ENCODE data around the gene P2RY2.

The P2RY2 gene

DNA sequence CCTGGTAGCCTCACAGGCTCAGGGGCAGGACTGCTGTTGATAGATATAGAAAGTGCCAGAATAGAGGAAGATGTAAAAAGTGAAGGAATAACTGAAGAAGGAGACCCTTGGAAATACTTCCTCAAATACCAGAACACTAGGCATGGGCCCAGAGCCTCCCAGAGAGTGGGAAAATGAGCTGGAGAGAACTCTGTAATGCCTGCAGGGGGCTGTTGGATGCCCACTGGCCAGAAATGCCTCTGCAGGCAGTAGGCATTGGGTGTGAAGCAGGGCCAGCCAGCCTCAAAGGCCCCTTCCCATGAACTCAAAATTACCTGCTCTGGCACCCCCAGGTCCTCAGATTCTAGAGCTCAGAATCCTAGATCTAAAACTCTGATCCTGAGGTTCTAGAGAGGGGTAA, 15.1 kb downstream of the P2RY2 start:
- H3K4me3 Mint-ChIP-seq, result no peak overlapping the region
- CTCF ChIA-PET, result interaction anchor here (0.7 to 1.7 kb wide), 4 partner anchors 9 to 405 kb away, joined by 3 to 5 read pairs (median 4); no protein-coding TSS in a partner anchor
- no peaks in the 10 kb centered on the region for H3K4me1 Mint-ChIP-seq
- H3K27ac Mint-ChIP-seq, result no peak overlapping the region
- peaks cover 4% of the 10 kb centered on the region for H3K27me3 Mint-ChIP-seq
- peak; percentile 1 for DNase-seq
- H3K36me3 Mint-ChIP-seq, result no peaks in the 10 kb centered on the region
- no peaks in the 10 kb centered on the region for H3K9me3 Mint-ChIP-seq

DNA sequence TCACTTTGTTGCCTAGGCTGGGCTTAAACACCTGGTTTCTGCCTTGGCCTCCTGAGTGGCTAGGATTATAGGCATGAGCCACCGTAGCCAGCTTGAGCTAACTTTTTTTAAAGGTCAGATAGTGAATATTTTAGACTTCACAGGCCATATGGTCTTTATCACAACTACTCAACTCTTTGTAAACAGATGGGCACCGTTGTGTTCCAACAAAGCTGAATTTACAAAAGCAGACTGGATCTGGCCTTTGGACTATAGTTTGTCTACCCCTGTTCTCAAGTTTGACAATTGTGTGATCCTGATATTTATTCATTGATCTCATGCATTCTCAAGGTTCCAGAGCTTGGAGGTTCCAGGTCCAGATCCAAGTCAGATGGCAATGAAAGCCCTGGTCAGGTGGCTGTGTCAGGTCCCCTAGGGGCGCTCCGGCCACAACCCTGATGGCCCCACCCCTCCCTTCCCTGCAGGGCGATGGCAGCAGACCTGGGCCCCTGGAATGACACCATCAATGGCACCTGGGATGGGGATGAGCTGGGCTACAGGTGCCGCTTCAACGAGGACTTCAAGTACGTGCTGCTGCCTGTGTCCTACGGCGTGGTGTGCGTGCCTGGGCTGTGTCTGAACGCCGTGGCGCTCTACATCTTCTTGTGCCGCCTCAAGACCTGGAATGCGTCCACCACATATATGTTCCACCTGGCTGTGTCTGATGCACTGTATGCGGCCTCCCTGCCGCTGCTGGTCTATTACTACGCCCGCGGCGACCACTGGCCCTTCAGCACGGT, 15.8 kb downstream of the P2RY2 start:
- Mint-ChIP-seq H3K4me3 (no peak overlapping the region), H3K9me3 (no peaks in the 10 kb centered on the region), H3K36me3 (no peaks in the 10 kb centered on the region), H3K27ac (no peak overlapping the region), H3K4me1 (no peaks in the 10 kb centered on the region), H3K27me3 (no peaks in the 10 kb centered on the region)
- DNase-seq, result no peak
- CTCF ChIA-PET, result interaction anchor here (0.7 to 3.7 kb wide), 5 partner anchors 9 to 406 kb away, joined by 3 to 19 read pairs (median 5); no protein-coding TSS in a partner anchor

DNA sequence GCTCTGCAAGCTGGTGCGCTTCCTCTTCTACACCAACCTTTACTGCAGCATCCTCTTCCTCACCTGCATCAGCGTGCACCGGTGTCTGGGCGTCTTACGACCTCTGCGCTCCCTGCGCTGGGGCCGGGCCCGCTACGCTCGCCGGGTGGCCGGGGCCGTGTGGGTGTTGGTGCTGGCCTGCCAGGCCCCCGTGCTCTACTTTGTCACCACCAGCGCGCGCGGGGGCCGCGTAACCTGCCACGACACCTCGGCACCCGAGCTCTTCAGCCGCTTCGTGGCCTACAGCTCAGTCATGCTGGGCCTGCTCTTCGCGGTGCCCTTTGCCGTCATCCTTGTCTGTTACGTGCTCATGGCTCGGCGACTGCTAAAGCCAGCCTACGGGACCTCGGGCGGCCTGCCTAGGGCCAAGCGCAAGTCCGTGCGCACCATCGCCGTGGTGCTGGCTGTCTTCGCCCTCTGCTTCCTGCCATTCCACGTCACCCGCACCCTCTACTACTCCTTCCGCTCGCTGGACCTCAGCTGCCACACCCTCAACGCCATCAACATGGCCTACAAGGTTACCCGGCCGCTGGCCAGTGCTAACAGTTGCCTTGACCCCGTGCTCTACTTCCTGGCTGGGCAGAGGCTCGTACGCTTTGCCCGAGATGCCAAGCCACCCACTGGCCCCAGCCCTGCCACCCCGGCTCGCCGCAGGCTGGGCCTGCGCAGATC, 16.5 kb downstream of the P2RY2 start:
- H3K4me1 Mint-ChIP-seq, result no peaks in the 10 kb centered on the region
- H3K27me3 Mint-ChIP-seq, result peaks cover 3% of the 10 kb centered on the region

DNA sequence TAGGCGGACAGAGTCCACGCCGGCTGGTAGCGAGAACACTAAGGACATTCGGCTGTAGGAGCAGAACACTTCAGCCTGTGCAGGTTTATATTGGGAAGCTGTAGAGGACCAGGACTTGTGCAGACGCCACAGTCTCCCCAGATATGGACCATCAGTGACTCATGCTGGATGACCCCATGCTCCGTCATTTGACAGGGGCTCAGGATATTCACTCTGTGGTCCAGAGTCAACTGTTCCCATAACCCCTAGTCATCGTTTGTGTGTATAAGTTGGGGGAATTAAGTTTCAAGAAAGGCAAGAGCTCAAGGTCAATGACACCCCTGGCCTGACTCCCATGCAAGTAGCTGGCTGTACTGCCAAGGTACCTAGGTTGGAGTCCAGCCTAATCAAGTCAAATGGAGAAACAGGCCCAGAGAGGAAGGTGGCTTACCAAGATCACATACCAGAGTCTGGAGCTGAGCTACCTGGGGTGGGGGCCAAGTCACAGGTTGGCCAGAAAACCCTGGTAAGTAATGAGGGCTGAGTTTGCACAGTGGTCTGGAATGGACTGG, 17.2 kb downstream of the P2RY2 start:
- Mint-ChIP-seq H3K36me3 (no peaks in the 10 kb centered on the region), H3K9me3 (no peaks in the 10 kb centered on the region), H3K27me3 (peaks cover 10% of the 10 kb centered on the region), H3K4me1 (no peaks in the 10 kb centered on the region), H3K4me3 (no peak overlapping the region), H3K27ac (no peak overlapping the region)
- CTCF ChIA-PET, result interaction anchor here (0.8 to 3.7 kb wide), 11 partner anchors 8 to 510 kb away, joined by 3 to 19 read pairs (median 4); no protein-coding TSS in a partner anchor
- no peak for DNase-seq

More for the DNA sequence above, 16.5 kb downstream of the P2RY2 start:
- CTCF ChIA-PET, result interaction anchor here (1.3 to 3.7 kb wide), 7 partner anchors 10 to 57 kb away, joined by 3 to 19 read pairs (median 5); no protein-coding TSS in a partner anchor
- no peak overlapping the region for H3K4me3 Mint-ChIP-seq
- H3K36me3 Mint-ChIP-seq, result no peaks in the 10 kb centered on the region
- no peak overlapping the region for H3K27ac Mint-ChIP-seq
- DNase-seq, result no peak
- H3K9me3 Mint-ChIP-seq, result no peaks in the 10 kb centered on the region

DNA sequence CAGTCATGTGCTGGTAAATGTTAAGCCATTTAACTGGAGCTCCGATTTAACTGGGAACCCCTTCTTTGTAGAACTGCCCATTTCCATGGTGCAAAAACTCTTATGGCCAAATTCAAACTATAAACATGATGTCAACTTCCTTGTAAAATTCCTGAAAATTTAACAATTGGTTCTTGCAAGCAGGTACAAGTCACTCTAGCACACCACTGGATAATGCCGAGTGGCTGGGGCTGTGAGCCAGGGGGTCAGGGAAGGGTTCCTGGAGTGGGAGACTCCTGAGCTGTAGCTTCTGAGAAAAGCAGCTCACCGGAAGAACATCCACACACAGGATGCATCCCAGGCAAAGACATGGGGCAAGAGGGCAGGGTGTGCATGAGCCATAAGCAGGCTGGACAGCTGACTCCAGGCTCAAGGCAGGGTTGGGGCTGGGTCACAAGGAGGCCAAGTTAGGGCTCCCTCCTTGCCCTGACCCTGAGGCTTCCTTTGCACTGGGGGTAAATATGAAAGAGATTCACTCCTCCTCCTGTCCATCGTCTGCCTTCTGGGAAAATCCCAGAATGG, 18.2 kb downstream of the P2RY2 start:
- Mint-ChIP-seq H3K4me3 (no peak overlapping the region), H3K4me1 (no peaks in the 10 kb centered on the region), H3K36me3 (no peaks in the 10 kb centered on the region), H3K27me3 (peaks cover 20% of the 10 kb centered on the region), H3K9me3 (no peaks in the 10 kb centered on the region), H3K27ac (no peak overlapping the region)
- DNase-seq, result no peak
- CTCF ChIA-PET, result interaction anchor here (0.6 to 3.7 kb wide), 17 partner anchors 8 to 628 kb away, joined by 3 to 19 read pairs (median 4); no protein-coding TSS in a partner anchor

DNA sequence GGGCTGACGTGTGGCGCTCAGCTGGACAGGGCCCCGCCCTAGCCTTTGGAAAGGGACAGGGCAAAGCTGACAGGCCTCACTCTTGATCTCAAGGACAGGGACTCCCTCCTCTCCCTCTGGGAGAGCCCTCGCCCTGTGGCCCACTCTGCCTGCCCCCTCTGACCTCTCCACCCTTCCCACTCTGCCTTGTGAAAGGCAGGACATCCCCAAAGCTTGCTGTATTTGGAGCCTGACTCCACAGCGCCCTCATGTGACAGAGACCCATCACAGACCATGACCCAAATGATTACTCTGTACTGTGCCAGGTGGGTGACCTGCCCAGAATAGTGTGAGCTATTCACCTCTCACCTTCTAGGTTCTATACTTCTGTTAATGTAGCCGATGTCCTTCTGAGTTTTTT, 18.8 kb downstream of the P2RY2 start:
- DNase-seq, result peak; percentile 55
- CTCF ChIA-PET, result interaction anchor here (0.6 to 3.7 kb wide), 15 partner anchors 8 to 628 kb away, joined by 3 to 19 read pairs (median 4); no protein-coding TSS in a partner anchor
- H3K27ac Mint-ChIP-seq, result no peak overlapping the region

DNA sequence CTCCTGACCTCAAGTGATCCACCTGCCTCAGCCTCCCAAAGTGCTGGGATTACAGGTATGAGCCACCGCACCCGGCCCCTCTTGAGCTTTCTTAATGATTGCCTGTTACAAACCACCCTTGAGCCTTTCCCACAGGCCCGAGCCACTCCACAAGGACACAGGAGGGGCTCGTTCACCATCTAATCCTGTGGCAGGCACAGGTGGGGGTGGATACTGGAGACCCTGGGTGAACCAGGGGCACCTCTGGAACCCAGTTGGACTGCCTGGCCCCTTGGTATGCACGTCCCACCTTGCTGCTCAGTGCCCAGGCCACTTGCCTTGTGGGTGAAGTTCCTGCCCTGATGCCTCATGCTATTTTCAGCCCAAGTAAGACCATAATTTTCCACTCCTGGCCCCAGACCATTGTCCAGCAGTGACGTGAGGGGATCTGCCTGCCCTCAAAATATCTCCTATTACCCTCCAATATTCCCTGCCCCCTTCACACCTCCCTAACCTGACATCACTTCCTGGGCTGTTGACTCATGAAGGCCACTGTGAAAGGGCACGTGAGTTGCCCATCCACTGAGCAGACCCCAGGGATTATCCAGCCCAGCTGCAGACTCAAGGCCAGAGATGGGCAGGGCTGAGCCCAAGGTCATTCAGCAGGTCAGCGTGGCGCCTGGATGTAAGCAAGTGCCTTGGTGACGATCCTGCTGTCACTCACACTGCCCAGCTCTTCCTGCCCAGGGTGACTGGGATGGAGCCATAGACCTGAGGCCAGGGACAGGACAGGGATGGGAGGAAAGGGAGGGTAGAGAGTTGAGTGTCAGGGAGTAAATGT, 19.6 kb downstream of the P2RY2 start:
- Mint-ChIP-seq H3K27me3 (peaks cover 30% of the 10 kb centered on the region), H3K9me3 (no peaks in the 10 kb centered on the region), H3K36me3 (no peaks in the 10 kb centered on the region), H3K4me3 (no peak overlapping the region), H3K27ac (no peak overlapping the region), H3K4me1 (no peaks in the 10 kb centered on the region)
- DNase-seq, result no peak
- CTCF ChIA-PET, result interaction anchor here (0.7 to 3.7 kb wide), 7 partner anchors 7 to 56 kb away, joined by 3 to 19 read pairs (median 6); no protein-coding TSS in a partner anchor

More for the DNA sequence above, 18.8 kb downstream of the P2RY2 start:
- no peaks in the 10 kb centered on the region for H3K9me3 Mint-ChIP-seq
- H3K4me1 Mint-ChIP-seq, result no peaks in the 10 kb centered on the region
- H3K4me3 Mint-ChIP-seq, result no peak overlapping the region
- peaks cover 25% of the 10 kb centered on the region for H3K27me3 Mint-ChIP-seq
- H3K36me3 Mint-ChIP-seq, result no peaks in the 10 kb centered on the region

DNA sequence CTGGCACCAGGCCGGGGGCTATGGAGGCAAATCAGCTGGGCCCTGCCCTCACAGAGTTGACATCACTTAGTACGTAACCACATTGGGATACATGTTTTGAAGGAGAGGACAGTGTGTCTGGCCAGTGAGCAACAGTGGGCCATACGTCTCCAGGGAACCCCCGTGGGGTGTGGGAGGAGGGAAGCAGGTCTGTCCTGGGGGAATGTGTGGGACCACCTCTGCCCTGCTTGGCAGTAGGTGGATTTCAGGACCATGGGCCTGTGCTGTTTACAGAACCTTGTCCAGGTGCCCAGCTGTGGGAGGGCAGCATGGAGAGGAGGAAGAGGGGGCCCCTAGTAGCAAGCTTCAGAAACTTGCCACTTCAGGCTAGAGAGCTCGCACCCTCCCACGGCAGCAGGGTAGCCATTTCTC, 21.0 kb downstream of the P2RY2 start:
- no peak for DNase-seq
- Mint-ChIP-seq H3K27me3 (peaks cover 39% of the 10 kb centered on the region), H3K27ac (no peak overlapping the region), H3K36me3 (no peaks in the 10 kb centered on the region), H3K9me3 (no peaks in the 10 kb centered on the region), H3K4me1 (no peaks in the 10 kb centered on the region), H3K4me3 (no peak overlapping the region)
- CTCF ChIA-PET, result interaction anchor here (1.1 to 1.9 kb wide), 2 partner anchors 50 to 59 kb away, joined by 4 to 7 read pairs; no protein-coding TSS in a partner anchor

DNA sequence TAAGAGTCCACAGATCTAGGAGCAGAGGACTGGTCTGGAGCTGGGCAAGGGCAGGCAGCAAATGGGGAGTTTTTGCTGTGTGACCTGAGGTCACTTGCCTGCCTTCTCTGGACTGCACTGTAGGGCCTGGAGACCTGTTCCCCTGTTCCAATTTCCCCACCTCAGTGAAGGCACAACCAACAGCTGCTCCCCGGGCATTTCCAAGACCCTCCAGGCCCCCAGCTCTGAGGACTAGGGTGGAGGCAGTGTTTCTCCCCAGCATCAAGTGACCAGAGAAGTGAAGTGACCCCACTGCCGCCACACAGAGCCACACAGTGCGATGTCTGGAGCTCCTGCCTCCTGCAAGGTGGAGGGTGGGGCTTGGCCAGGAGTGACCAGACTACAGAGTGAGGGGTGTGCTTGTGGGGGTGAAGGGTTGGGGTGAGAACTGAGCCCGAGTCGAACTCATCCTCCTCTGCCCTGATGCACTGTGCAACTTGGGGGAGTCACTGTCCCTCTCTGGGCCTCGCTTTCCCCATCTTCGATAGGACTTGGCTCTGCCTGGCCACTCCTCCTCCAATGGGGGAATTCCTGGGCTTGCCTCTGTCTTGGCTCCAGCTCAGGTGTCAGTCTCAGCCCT, 21.6 kb downstream of the P2RY2 start:
- CTCF ChIA-PET, result interaction anchor here (1.1 to 1.9 kb wide), 2 partner anchors 50 to 60 kb away, joined by 4 to 7 read pairs; no protein-coding TSS in a partner anchor
- Mint-ChIP-seq H3K9me3 (no peaks in the 10 kb centered on the region), H3K27me3 (peaks cover 39% of the 10 kb centered on the region), H3K4me3 (no peak overlapping the region), H3K36me3 (no peaks in the 10 kb centered on the region), H3K4me1 (no peaks in the 10 kb centered on the region), H3K27ac (no peak overlapping the region)
- DNase-seq, result no peak

DNA sequence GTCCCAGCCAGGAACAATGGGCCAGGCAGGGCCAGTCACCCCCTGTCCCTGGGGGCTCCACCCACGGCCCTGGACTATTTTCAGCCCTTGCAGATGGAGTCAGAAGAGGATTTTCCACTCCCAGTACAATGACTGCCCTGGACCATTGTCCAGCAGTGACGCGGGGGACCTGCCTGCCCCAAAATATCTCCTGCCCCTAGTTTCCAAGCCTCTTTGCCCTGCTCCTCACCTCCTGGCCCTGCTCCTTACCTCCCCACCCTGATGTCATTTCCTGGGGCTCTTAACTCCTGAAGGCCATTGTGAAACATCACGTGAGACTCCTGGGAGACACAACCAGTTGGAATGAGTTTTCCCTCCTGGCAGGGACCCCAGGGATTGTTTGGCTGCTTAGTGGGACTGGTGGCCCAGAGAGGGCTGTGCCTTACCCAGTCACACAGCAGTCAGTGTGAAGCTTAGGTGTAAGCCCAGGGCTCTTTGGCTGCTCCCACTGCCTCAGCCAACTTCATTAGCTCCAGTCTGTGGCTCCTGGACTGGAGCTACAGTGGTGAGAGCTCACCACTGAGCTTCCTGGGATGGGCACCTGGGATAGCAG, 22.2 kb downstream of the P2RY2 start:
- H3K36me3 Mint-ChIP-seq, result no peaks in the 10 kb centered on the region
- peaks cover 45% of the 10 kb centered on the region for H3K27me3 Mint-ChIP-seq
- H3K27ac Mint-ChIP-seq, result no peak overlapping the region
- H3K4me1 Mint-ChIP-seq, result no peaks in the 10 kb centered on the region
- no peaks in the 10 kb centered on the region for H3K9me3 Mint-ChIP-seq
- DNase-seq, result peak; percentile 9
- no peak overlapping the region for H3K4me3 Mint-ChIP-seq
- CTCF ChIA-PET, result interaction anchor here (1.1 to 1.9 kb wide), 3 partner anchors 49 to 61 kb away, joined by 4 to 7 read pairs (median 4); no protein-coding TSS in a partner anchor

DNA sequence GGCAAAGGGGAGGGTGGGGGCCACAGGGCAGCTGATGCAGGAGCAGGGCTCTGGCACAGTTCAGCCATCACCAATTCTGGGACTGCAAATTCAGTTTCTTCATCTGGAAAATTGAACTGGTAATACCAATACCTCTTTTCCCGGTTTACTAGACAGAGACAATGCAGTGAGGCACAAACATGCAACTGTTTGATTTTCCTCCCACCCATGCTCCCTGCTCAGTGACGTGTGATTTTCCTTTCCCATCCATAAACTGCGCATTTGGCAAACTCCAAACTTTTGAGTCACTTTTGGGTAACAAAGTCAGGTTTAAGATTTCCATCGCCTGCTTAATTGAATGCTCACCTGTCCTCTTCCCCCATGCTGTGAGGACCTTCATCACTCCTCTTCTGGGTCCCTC, 23.2 kb downstream of the P2RY2 start:
- Mint-ChIP-seq H3K4me3 (no peak overlapping the region), H3K27ac (no peak overlapping the region), H3K4me1 (no peaks in the 10 kb centered on the region), H3K36me3 (no peaks in the 10 kb centered on the region), H3K27me3 (peaks cover 51% of the 10 kb centered on the region), H3K9me3 (no peaks in the 10 kb centered on the region)
- CTCF ChIA-PET, result interaction anchor here (1.1 to 1.9 kb wide), 2 partner anchors 48 to 56 kb away, joined by 4 to 7 read pairs; no protein-coding TSS in a partner anchor
- DNase-seq, result no peak

DNA sequence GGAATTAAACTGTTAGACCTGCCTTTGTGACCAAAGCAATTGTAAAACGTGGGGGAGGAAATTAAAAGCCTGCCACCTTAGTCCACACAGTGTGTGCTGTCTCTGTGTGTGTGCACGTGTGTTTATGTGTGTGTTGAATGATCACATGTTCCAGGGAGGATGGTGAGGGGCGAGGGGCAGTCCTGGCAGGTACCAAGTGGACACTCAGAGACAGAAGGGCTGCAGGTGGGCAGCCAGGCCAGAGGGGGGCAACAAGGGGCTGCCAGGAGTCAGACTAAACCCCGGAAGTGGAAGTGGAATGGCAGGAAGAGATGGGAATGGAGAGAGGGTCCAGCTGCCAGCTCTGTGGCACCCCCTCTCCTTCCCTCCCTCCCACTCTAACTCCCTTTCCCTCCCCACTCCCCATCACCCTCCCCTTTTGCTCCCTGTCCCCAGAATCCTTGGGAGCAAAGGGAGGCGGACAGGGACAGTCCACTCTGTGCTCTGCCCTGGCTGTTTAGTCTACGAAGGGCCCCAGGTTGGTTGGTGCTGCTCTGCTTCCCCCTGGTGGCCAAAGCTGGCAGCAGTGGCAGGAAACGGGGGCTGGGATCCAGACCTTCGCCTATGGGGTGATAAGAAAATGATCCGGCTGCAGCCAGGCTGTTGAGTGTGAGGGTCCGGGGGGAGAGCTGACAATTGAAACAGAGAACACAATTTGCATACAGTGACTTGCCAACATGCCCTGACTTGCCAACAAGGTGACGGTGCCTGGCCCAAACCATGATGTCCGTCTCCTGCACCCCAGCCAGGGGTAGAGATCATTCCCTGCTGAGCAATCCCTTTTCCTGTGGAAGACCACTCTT, 24.4 kb downstream of the P2RY2 start:
- Mint-ChIP-seq H3K27me3 (peaks cover 51% of the 10 kb centered on the region), H3K9me3 (no peaks in the 10 kb centered on the region), H3K4me1 (peaks cover 6% of the 10 kb centered on the region), H3K4me3 (no peak overlapping the region), H3K36me3 (no peaks in the 10 kb centered on the region), H3K27ac (no peak overlapping the region)
- CTCF ChIA-PET, result interaction anchor here (0.6 to 1.8 kb wide), 7 partner anchors 10 to 713 kb away, joined by 3 to 8 read pairs (median 4); no protein-coding TSS in a partner anchor
- peak; percentile 74 for DNase-seq
